ENCODE data around the gene PGBD1. TPM values are rescaled to one million over a fixed set of nuclear protein-coding genes. Genes with fewer than 3 reads are reported as not detected.

PGBD1 gene
- total and polyA plus RNA-seq, 2 of the 8 experiments (the other 6 are each of a cell fraction or from before 2014, with no cell fraction given) = 2.5 to 9.2 TPM

- Histone ChIP-seq H2BK15ac (ENCODE audit: low read length) (no peak overlapping the region), H3K4me2 (ENCODE audit: insufficient read depth in 1 of 2, low read depth in 2 of 2, low read length in 2 of 2) (peak overlapping the region in 1 of 2 experiments; percentile 66; a peak in 2 of 4 replicates), H2BK120ac (replicated peaks; ENCODE audit: low read depth, low read length) (no peak overlapping the region), H2BK12ac (ENCODE audit: low read depth, low read length) (no peak overlapping the region), H2AK5ac (ENCODE audit: low read depth, low read length) (no peak overlapping the region), H3K4me1 (replicated peaks in 1 of 4; ENCODE audit: control insufficient read depth in 3 of 4, insufficient read depth in 4 of 4, low read length in 3 of 4) (peaks cover 2 to 6% (median 4%) of the 10 kb centered on the region in 4 experiments; a peak in 5 of 7 replicates), H3K27ac (ENCODE audit: low read depth, low read length) (no peak overlapping the region), H2BK5ac (ENCODE audit: low read depth, low read length) (no peak overlapping the region), H3K36me3 (ENCODE audit: control insufficient read depth in 2 of 4, insufficient read depth in 4 of 4, low read length in 3 of 4) (no peaks in the 10 kb centered on the region), H4K8ac (ENCODE audit: extremely low read depth, insufficient read depth, low read length) (no peak overlapping the region), H3K9me3 (ENCODE audit: insufficient read depth in 2 of 2, low read depth in 1 of 2, low read length in 1 of 2) (peaks cover 0 to 3% of the 10 kb centered on the region in 2 experiments; a peak in 2 of 4 replicates), H3K79me2 (ENCODE audit: control insufficient read depth in 1 of 2, insufficient read depth in 2 of 2, low read length in 2 of 2) (peaks cover 0 to 38% of the 10 kb centered on the region in 2 experiments; a peak in 3 of 4 replicates), H3K4ac (replicated peaks; ENCODE audit: insufficient read length, low read depth, low read length) (no peak overlapping the region), H4K5ac (ENCODE audit: insufficient read length, low read depth, low read length) (no peak overlapping the region), H3K23ac (ENCODE audit: insufficient read length) (no peak overlapping the region), H4K20me1 (replicated peaks in 1 of 2; ENCODE audit: control insufficient read depth in 1 of 2, insufficient read depth in 2 of 2, low read length in 2 of 2) (peaks cover 0 to 5% of the 10 kb centered on the region in 2 experiments), H3K23me2 (ENCODE audit: low read depth, low read length) (peaks cover 3% of the 10 kb centered on the region; the same call in 1 of the 2 replicates), H2AFZ (ENCODE audit: low read length) (no peak overlapping the region), H3K79me1 (ENCODE audit: low read depth, low read length) (no peaks in the 10 kb centered on the region; the same call in 1 of the 2 replicates), H3K4me3 (ENCODE audit: extremely low read depth in 1 of 4, insufficient read depth in 2 of 4, low read depth in 3 of 4, low read length in 4 of 4) (peak overlapping the region in 1 of 4 experiments; percentile 94; a peak in 2 of 8 replicates), H3K18ac (ENCODE audit: extremely low read depth, low read length) (no peak overlapping the region), H3K56ac (replicated peaks; ENCODE audit: insufficient read length, low read depth, low read length) (no peak overlapping the region), H3K27me3 (replicated peaks in 1 of 4; ENCODE audit: control insufficient read depth in 3 of 4, extremely low read depth in 1 of 4, insufficient read depth in 3 of 4, low read length in 3 of 4) (no peaks in the 10 kb centered on the region), H2BK20ac (ENCODE audit: low read length) (no peak overlapping the region), H3K9ac (replicated peaks in 1 of 4; ENCODE audit: extremely low read depth in 1 of 4, low read depth in 3 of 4, low read length in 3 of 4) (no peak overlapping the region), H3K14ac (ENCODE audit: insufficient read length) (no peak overlapping the region), H4K91ac (replicated peaks; ENCODE audit: insufficient read length, low read length) (no peak overlapping the region)
- FAIRE-seq (no peak), DNase-seq (ENCODE audit: low read depth in 1 of 2, low spot score in 2 of 2) (no peak)
- 65 to 100% methylated on average over 1 to 2 of the region's 2 CpGs for WGBS, 2 experiments (ENCODE audit: extremely low coverage in 1 of 2, insufficient coverage in 1 of 2, insufficient read length in 1 of 2, insufficient replicate concordance in 2 of 2, low coverage in 1 of 2, low lambda C conversion rate in 2 of 2, missing lambda C conversion rate in 1 of 2)
- POLR2A ChIA-PET (ENCODE audit: partially characterized antibody) = interaction anchor here (1.1 to 2.7 kb wide), 6 partner anchors 13 to 538 kb away, joined by 3 to 20 read pairs (median 6); partner anchors contain the start of gene ZSCAN31
- CTCF ChIA-PET (ENCODE audit: partially characterized antibody) = interaction anchor here (0.6 kb wide), 1 partner anchor 210 kb away, joined by 3 read pairs; the partner anchor contains the start of gene ZKSCAN8
- no peak for TF ChIP-seq MAFK (IDR thresholded peaks at IDR 0.05; ENCODE audit: low read depth, low read length)
- no peak for TF ChIP-seq GABPA (IDR thresholded peaks at IDR 0.05; ENCODE audit: borderline replicate concordance, insufficient read depth, low read length)
- TF ChIP-seq POLR2AphosphoS5 (IDR thresholded peaks at IDR 0.05; ENCODE audit: low read depth, low read length) = no peak
- no peak for TF ChIP-seq CHD2 (IDR thresholded peaks at IDR 0.05; ENCODE audit: low read length)
- TF ChIP-seq CBX8 (IDR thresholded peaks at IDR 0.05; ENCODE audit: borderline replicate concordance, low read depth, low read length) = no peak
- TF ChIP-seq ASH2L (IDR thresholded peaks at IDR 0.05; ENCODE audit: low read length) = no peak
- no peak for TF ChIP-seq HDAC6 (IDR thresholded peaks at IDR 0.05; ENCODE audit: low read depth, low read length)
- TF ChIP-seq YY1 (IDR thresholded peaks at IDR 0.05; ENCODE audit: low read depth, low read length) = no peak
- no peak for TF ChIP-seq SP2 (IDR thresholded peaks at IDR 0.05; ENCODE audit: low read length)
- no peak for TF ChIP-seq RAD21 (IDR thresholded peaks at IDR 0.05 in 1 of 2, conservative IDR thresholded peaks at IDR 0.05 in 1 of 2; ENCODE audit: low read depth in 2 of 2, low read length in 2 of 2)
- no peak for TF ChIP-seq PHF8 (conservative IDR thresholded peaks at IDR 0.05; ENCODE audit: low read depth, low read length)
- no peak for TF ChIP-seq E2F6 (IDR thresholded peaks at IDR 0.05)
- no peak for TF ChIP-seq ZNF274 (IDR thresholded peaks at IDR 0.05; ENCODE audit: borderline replicate concordance, extremely low read depth, low read length)
Observed at GRCh38 chr6:28351493-28351925, 70.1 kb downstream of the PGBD1 start.

Measured in H1 (cell line).